Activated CD4-positive, alpha-beta T cell treated with anti-CD3 and anti-CD28 coated beads for 36 hours (primary cell): ENCODE results near the gene CCDC137. TPM values are rescaled to one million over a fixed set of nuclear protein-coding genes. Genes with fewer than 3 reads are reported as not detected.

Source experiments
- ATAC-seq: fragments of 200-7000 bp; cut with Tn5 transposase; one replicate; pipeline ENCODE4 v1.10.0; 2021; ENCODE audit warnings: mild to moderate bottlenecking, moderate library complexity
- CTCF ChIA-PET: fragments of 350-600 bp; sonication (Branson Sonifier 250); formaldehyde crosslinking; loops from one replicate; lab custom pipeline; 2021; ENCODE audit warnings: antibody characterized with exemption; lab: Charles Lee
- POLR2A ChIA-PET: fragments of 350-600 bp; sonication (Branson Sonifier 250); formaldehyde crosslinking; loops from one replicate; lab custom pipeline; 2021; ENCODE audit warnings: antibody characterized with exemption, inconsistent platforms; lab: Charles Lee
- DNase-seq: peaks from one replicate; pipeline ENCODE4 v3.0.0-alpha.2; 2020
- H3K27ac Mint-ChIP-seq: one replicate; pipeline ENCODE4 v1.8.0; 2021; ENCODE audit warnings: mixed read lengths
- H3K27me3 Mint-ChIP-seq: one replicate; pipeline ENCODE4 v1.8.0; 2021; ENCODE audit warnings: mixed read lengths
- H3K36me3 Mint-ChIP-seq: one replicate; pipeline ENCODE4 v1.8.0; 2021; ENCODE audit warnings: low read depth, mixed read lengths
- H3K4me1 Mint-ChIP-seq: one replicate; pipeline ENCODE4 v1.8.0; 2021; ENCODE audit warnings: mixed read lengths
- H3K4me3 Mint-ChIP-seq: one replicate; pipeline ENCODE4 v1.8.0; 2021; ENCODE audit warnings: mild to moderate bottlenecking, moderate library complexity, mixed read lengths
- H3K9me3 Mint-ChIP-seq: one replicate; pipeline ENCODE4 v1.8.0; 2021; ENCODE audit warnings: low read depth, mixed read lengths
- intact Hi-C, 2 experiments: fragments of 100-400 bp; cut with DNase I in 1 of 2; cut with micrococcal nuclease in 1 of 2; formaldehyde crosslinking; loops; one replicate each; pipeline versions ENCODE4 v1.14.2 to v1.15.1; 2022 to 2024; cut with DNase I, micrococcal nuclease
- total RNA-seq, 2 experiments: library from RNA; stranded (reverse); gene quantifications; one replicate each; pipeline ENCODE4 v1.2.3, GENCODE V29; 2021

Gene CCDC137
- total RNA-seq, 2 experiments from 2014 or later: 30.0 to 36.6 TPM

DNA sequence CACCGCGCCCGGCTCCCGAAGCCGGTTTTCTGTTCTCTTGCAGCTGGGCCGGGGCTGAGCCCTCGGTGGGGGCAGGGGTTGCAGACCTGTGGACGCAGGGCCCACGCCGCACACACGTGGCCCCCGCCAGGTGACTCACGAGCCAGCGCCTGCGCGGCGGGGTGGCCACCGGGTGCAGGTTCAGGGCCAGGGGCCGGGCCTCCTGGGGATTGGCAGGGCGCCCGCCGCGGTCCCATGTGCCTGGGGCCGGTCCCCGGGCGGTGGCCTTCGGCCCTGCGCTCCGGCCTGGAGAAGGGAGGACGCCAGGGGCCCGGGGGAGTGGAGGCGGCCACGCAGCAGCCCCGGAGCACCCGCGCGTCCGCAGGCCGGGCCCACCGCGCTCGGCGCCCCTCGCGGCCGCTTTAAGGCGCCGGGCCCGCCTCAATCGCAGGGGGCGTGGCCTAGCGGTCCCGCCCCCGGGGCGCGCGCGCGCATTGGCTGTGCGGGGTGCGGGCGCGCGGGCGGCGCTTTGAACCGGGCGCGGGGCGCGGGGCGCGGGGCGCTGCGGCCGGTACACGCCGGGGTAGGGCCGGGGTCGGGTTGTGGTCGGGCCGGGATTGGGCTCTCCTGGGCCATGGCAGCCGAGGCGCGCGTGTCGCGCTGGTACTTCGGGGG lies 45.4 kb downstream of the CCDC137 start, which contains the start of gene SLC25A10:
Gene SLC25A10 (plus strand): TSS at position 471 of the 654 bp plus-strand sequence. CDS start 143 bp downstream, at position 614.
- H3K27ac Mint-ChIP-seq: peak within 1 kb of the TSS; percentile 84
- no peaks in the 10 kb centered on the region for H3K27me3 Mint-ChIP-seq
- H3K9me3 Mint-ChIP-seq: no peaks in the 10 kb centered on the region
- POLR2A ChIA-PET: interaction anchor here (0.6 to 3.5 kb wide), 4 partner anchors 9 to 1915 kb away, joined by 3 to 10 read pairs (median 4); partner anchors contain the start of genes CBX8 and MRPL12
- peak; percentile 87 for ATAC-seq
- DNase-seq: peak; percentile 93
- H3K4me1 Mint-ChIP-seq: peaks cover 24% of the 10 kb centered on the region
- H3K36me3 Mint-ChIP-seq: peaks cover 4% of the 10 kb centered on the region
- intact Hi-C loops: loop anchor here (1.0 to 5.0 kb wide), 14 partner anchors 9 to 415 kb away; partner anchors contain the start of genes MRPL12 (in 2 of the 2), ALYREF (in 1 of the 2), ANAPC11 (in 1 of the 2) and ARHGDIA (in 1 of the 2)
- CTCF ChIA-PET: interaction anchor here (0.6 to 1.5 kb wide), 5 partner anchors 10 to 523 kb away, joined by 3 to 5 read pairs (median 4); no protein-coding TSS in a partner anchor
- H3K4me3 Mint-ChIP-seq: peak within 1 kb of the TSS; percentile 89

DNA sequence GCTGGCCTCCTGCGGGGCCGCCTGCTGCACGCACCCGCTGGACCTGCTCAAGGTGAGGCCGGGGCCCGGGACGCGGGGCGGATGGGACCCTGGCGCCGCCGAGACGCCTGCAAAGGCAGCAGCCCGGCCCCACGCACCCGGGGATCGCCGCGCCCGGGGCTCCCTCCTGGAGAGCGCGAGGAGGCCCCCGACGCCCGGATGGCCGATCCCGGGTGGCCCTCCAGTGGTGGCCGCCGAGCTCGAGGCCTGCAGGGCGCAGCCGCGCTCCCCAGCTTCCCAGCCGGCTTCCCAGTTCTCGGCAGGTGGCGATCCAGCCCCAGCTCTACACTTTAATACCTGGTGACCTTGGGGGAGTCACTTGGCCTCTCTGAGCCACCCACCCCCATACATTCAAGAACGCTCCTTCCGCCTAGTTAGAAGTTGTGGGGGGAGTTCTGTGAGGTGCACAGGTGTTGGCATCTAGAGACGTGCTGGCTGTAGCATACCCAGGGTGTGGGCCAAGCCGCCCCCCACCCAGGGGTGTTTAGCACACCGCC lies 46.0 kb downstream of the CCDC137 start:
- peak overlapping the region; percentile 84 for H3K27ac Mint-ChIP-seq
- intact Hi-C loops: loop anchor here (1.0 to 5.0 kb wide), 12 partner anchors 9 to 415 kb away; partner anchors contain the start of genes ALYREF (in 1 of the 2), ANAPC11 (in 1 of the 2), ARL16 (in 1 of the 2) and CENPX (in 1 of the 2)
- DNase-seq (peak; percentile 56), ATAC-seq (peak; percentile 3)
- peaks cover 24% of the 10 kb centered on the region for H3K4me1 Mint-ChIP-seq
- H3K4me3 Mint-ChIP-seq: peak overlapping the region; percentile 89
- H3K36me3 Mint-ChIP-seq: peaks cover under 1% of the 10 kb centered on the region
- H3K9me3 Mint-ChIP-seq: no peaks in the 10 kb centered on the region
- no peaks in the 10 kb centered on the region for H3K27me3 Mint-ChIP-seq
- ChIA-PET POLR2A (interaction anchor here (1.0 to 3.5 kb wide), 3 partner anchors 10 to 37 kb away, joined by 3 to 10 read pairs (median 8); partner anchors contain the start of gene MRPL12), CTCF (interaction anchor here (1.5 kb wide), 1 partner anchor 36 kb away, joined by 4 read pairs; no protein-coding TSS in a partner anchor)

DNA sequence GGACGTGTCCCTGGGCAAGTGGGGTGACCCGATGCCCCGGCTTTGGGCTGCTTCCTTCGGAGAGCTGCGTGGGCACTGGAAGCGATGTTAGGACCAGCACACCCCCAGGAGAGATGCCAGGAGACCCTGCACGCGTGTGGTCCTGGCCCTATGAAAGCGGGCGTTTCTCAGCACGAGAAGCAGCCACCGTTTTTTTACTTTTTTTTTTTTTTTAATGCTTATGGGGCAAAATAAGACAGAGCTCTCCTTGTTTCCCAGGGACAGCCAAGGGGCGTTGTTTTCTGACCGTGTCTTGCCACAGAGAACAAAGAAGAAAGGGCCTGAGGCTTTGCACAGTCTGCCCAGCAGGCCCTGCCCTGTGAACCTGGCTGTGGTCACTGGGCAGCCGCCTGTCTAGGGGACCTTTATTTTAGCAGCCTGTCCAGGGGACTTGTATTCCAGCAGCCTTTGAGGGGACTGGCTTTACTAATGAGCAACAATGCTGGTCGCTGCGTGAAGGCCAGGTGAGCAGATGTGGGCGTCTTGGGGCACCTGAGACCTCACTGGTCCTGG lies 46.5 kb downstream of the CCDC137 start:
- H3K36me3 Mint-ChIP-seq: no peaks in the 10 kb centered on the region
- peaks cover 24% of the 10 kb centered on the region for H3K4me1 Mint-ChIP-seq
- H3K27ac Mint-ChIP-seq: peak overlapping the region; percentile 84
- H3K27me3 Mint-ChIP-seq: no peaks in the 10 kb centered on the region
- ChIA-PET POLR2A (interaction anchor here (1.0 to 3.5 kb wide), 3 partner anchors 10 to 37 kb away, joined by 3 to 10 read pairs (median 8); partner anchors contain the start of gene MRPL12), CTCF (interaction anchor here (1.5 kb wide), 1 partner anchor 37 kb away, joined by 4 read pairs; no protein-coding TSS in a partner anchor)
- intact Hi-C loops: loop anchor here (2.0 to 5.0 kb wide), 4 partner anchors 36 to 416 kb away; partner anchors contain the start of genes CENPX (in 1 of the 2), LRRC45 (in 1 of the 2), NPLOC4 (in 1 of the 2) and SLC38A10 (in 1 of the 2)
- peak overlapping the region; percentile 89 for H3K4me3 Mint-ChIP-seq
- no peak for DNase-seq
- H3K9me3 Mint-ChIP-seq: no peaks in the 10 kb centered on the region
- no peak for ATAC-seq

DNA sequence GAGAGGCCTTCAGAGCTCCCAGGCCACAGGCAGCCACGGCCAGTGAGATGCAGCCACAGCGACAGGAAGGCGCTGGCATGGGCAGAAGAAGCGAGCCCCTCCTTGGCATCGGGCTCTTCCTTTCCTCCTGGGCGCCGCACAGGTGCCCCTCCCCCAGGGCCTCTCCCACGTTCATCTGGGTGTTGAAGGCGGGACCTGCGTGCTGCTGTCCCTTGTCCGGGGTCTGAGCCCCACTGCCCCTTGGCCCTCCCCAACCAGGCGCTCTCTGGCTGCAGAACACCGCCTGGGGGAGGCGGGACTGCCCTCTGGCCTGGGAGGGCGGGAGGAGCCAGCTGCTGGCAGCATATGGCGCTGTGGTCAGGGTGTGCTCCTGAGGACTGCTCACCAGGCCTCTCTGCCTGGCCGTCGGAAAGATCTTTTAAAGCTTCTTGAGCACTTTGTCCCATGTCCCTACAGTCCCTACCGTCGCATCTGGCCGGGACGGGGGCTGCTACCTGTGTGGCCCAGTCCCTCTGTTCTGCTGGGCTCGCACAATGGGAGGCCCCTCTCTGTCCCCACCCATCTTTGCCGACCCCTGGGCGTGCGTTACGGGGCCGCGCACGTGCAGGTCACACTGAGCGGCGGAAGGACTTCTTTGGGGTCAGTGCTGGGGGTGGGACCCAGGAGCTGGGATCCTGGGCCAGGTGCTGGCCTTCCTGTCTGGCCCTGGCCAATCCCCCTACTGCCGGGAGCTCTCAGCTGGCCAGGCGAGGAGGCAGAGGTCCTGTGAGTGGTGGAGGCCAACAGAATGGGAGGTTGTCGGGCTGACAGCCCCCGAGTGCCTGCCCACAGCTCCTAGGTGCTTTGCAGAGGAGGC lies 47.2 kb downstream of the CCDC137 start:
- intact Hi-C loops: loop anchor here (2.0 to 5.0 kb wide), 4 partner anchors 36 to 416 kb away; partner anchors contain the start of genes CENPX (in 1 of the 2), LRRC45 (in 1 of the 2), NPLOC4 (in 1 of the 2) and SLC38A10 (in 1 of the 2)
- peaks cover 24% of the 10 kb centered on the region for H3K4me1 Mint-ChIP-seq
- POLR2A ChIA-PET: interaction anchor here (1.2 to 3.5 kb wide), 2 partner anchors 11 to 12 kb away, joined by 8 to 10 read pairs; partner anchors contain the start of gene MRPL12
- no peak overlapping the region for H3K27ac Mint-ChIP-seq
- H3K9me3 Mint-ChIP-seq: no peaks in the 10 kb centered on the region
- ATAC-seq (no peak), DNase-seq (no peak)
- H3K4me3 Mint-ChIP-seq: peak overlapping the region; percentile 89
- no peaks in the 10 kb centered on the region for H3K36me3 Mint-ChIP-seq
- CTCF ChIA-PET: interaction anchor here (0.8 to 1.5 kb wide), 3 partner anchors 12 to 37 kb away, joined by 4 to 6 read pairs (median 4); no protein-coding TSS in a partner anchor
- no peaks in the 10 kb centered on the region for H3K27me3 Mint-ChIP-seq

DNA sequence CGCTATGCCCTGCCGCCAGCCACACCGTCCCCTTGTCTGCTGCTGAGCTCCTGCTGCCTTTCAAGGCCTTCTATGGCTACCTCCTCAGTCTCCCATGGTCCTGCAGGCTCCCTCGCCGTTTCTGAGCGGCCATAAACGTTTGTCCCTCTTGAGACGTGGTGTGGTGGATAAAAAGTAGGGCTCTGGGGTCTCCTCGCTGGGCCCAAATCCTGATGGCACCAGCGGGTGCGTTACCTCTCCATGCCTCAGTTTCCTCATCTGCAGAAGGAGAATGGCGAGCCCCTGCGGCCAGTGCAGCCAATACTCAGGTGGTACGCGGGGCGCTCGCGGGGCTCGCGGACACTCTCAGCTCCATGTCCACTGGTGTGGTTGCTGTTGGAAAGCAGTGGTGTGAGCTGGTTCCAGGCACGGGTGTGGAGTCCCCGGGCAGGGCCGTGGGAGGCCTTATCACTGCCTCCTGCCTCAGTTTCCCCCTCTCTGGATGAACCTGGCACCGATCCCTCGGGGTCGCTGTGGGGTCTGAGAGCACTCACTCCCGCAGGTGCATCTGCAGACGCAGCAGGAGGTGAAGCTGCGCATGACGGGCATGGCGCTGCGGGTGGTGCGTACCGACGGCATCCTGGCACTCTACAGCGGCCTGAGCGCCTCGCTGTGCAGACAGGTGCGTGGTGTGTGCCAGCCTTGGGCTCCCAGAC lies 48.0 kb downstream of the CCDC137 start:
- peaks cover 24% of the 10 kb centered on the region for H3K4me1 Mint-ChIP-seq
- intact Hi-C loops: loop anchor here (5.0 kb wide), 2 partner anchors 37 to 417 kb away; partner anchors contain the start of gene SLC38A10 (in 1 of the 2)
- CTCF ChIA-PET: interaction anchor here (0.8 to 1.2 kb wide), 2 partner anchors 11 to 20 kb away, joined by 4 to 6 read pairs; no protein-coding TSS in a partner anchor
- no peaks in the 10 kb centered on the region for H3K36me3 Mint-ChIP-seq
- ATAC-seq: no peak
- POLR2A ChIA-PET: interaction anchor here (3.5 kb wide), 1 partner anchor 12 kb away, joined by 10 read pairs; the partner anchor contains the start of gene MRPL12
- H3K9me3 Mint-ChIP-seq: no peaks in the 10 kb centered on the region
- H3K27me3 Mint-ChIP-seq: no peaks in the 10 kb centered on the region
- no peak overlapping the region for H3K27ac Mint-ChIP-seq
- DNase-seq: no peak
- no peak overlapping the region for H3K4me3 Mint-ChIP-seq

DNA sequence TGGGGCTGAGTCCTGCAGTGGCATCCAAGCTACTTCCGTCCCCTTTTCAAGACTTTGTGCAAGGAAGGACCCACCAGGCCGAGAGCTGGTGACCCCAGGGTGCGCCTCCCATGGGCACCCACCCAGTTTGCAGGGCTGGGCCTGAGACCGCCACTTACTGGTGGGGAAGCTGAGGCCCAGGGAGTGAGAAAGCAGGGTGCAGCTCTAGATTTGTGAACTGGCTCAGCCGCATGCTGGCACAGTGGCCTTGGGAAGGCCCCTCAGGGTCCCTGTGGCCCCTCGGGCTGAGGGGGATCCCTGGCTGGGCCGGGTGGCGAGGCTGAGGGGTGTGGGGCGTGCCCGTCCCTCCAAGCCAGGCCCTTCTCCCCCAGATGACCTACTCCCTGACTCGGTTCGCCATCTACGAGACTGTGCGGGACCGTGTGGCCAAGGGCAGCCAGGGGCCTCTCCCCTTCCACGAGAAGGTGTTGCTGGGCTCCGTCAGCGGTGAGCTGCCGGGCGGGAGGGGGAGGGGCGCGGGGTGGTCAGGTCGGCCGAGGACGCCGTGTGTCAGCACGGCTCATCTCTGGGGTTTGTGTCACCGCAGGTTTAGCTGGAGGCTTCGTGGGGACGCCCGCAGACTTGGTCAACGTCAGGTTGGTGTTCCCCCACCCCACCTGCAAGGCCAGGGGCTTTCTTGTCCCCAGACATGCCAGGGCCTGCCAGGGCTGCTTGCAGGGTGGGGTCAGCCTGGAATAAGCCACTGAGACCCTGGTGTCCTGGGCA lies 48.8 kb downstream of the CCDC137 start:
- Mint-ChIP-seq H3K27me3 (no peaks in the 10 kb centered on the region), H3K27ac (no peak overlapping the region), H3K4me3 (no peak overlapping the region), H3K4me1 (peaks cover 18% of the 10 kb centered on the region), H3K9me3 (no peaks in the 10 kb centered on the region), H3K36me3 (no peaks in the 10 kb centered on the region)
- ATAC-seq (no peak), DNase-seq (no peak)
- intact Hi-C loops: no loop called here
- ChIA-PET CTCF (interaction anchor here (1.2 kb wide), 1 partner anchor 11 kb away, joined by 6 read pairs; no protein-coding TSS in a partner anchor), POLR2A (no interaction called here)

DNA sequence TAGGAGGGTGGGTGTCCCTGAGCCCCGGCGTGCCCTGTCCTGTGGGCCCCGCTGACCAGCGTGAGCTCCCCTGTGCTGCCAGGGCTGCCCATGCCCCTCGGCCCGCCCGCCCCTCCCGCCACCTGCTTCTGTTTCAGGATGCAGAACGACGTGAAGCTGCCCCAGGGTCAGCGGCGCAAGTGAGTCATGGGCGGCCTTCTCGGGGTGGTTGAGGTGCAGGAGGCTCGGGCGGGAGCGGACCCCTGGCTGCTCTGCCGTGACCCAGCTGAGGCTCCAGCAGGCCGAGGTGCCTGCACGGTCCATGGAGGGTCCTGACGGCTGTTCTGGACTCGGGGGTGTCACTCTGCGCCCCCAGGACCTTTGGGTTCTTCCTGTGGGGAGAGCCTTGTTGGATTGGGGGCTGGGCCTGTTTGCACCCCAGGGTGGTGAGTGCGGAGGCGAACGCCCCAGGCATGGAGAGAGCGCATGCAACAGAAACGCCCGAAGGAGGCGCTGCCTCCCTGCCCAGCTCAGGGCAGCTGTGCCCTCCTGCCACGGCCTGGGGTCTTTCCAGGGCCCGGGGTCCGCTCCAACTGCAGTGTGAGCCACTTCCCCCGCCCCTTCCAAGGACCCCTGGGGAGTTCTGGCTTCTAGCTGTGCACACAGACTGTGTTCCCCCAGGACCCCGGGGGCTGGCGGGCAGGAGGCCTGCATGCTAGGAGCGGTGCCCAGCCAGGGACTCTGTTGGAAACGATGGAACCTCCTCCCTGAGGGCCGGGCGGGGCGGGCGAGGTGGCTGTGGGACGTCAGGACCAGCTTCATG lies 49.5 kb downstream of the CCDC137 start:
- H3K9me3 Mint-ChIP-seq: no peaks in the 10 kb centered on the region
- peaks cover 10% of the 10 kb centered on the region for H3K4me1 Mint-ChIP-seq
- ATAC-seq (no peak), DNase-seq (no peak)
- ChIA-PET CTCF (no interaction called here), POLR2A (no interaction called here)
- no peaks in the 10 kb centered on the region for H3K27me3 Mint-ChIP-seq
- H3K4me3 Mint-ChIP-seq: no peak overlapping the region
- intact Hi-C loops: no loop called here
- no peak overlapping the region for H3K27ac Mint-ChIP-seq
- no peaks in the 10 kb centered on the region for H3K36me3 Mint-ChIP-seq

DNA sequence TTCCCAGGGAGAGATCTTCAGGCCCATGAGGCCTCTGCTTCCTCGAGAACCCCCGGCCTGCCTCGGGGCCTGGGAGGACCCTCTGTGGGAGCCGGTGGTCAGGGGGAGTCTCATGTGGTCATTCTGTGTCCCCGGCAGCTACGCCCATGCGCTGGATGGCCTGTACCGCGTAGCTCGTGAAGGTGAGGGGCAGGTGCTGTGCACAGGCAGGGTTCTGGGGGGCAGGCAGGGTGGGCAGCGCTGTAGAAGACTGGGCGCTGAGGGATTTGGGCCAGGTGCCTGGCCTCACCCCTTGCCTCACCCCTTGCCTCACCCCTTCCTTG lies 50.1 kb downstream of the CCDC137 start:
- Mint-ChIP-seq H3K4me1 (peaks cover 7% of the 10 kb centered on the region), H3K27me3 (no peaks in the 10 kb centered on the region), H3K27ac (no peak overlapping the region), H3K4me3 (no peak overlapping the region), H3K36me3 (no peaks in the 10 kb centered on the region), H3K9me3 (no peaks in the 10 kb centered on the region)
- DNase-seq: no peak
- ChIA-PET POLR2A (no interaction called here), CTCF (no interaction called here)
- intact Hi-C loops: no loop called here
- ATAC-seq: no peak
